Measurements from ENCODE around the gene SCARB2. TPM values are rescaled to one million over a fixed set of nuclear protein-coding genes. Genes with fewer than 3 reads are reported as not detected.
A peak's percentile ranks its signal among the peaks of the same experiment; 100 is the strongest.

SCARB2 gene
- total and polyA plus RNA-seq, 7 donors = 58.5 to 199 (median 109) TPM

GRCh38 chr4:76210452-76210851 lies 3.2 kb downstream of the SCARB2 start:
- no peaks in the 10 kb centered on the region for H3K36me3 ChIP-seq (ENCODE audit: insufficient read depth in 1 of 2, low read depth in 1 of 2)
- H3K9me3 ChIP-seq = no peaks in the 10 kb centered on the region
- peak overlapping the region; percentile 97 for H3K27ac ChIP-seq
- intact Hi-C loops (cut with DNase I) = loop anchor here (5.0 kb wide), 2 partner anchors 63 to 97 kb away; partner anchors contain the start of genes NUP54 (in 1 of the 2) and STBD1 (in 1 of the 2)
- WGBS, 3 donors = 10 to 24% (median 12%) methylated on average over 4 of the region's 4 CpGs
- peak overlapping the region; percentile 95 for H3K4me3 ChIP-seq
- ATAC-seq = no peak
- H3K27me3 ChIP-seq (ENCODE audit: insufficient read depth in 3 of 3, low read length in 2 of 3) = no peaks in the 10 kb centered on the region
- DNase-seq = no peak
- H3K4me1 ChIP-seq = peaks cover 71% of the 10 kb centered on the region
- no peak for TF ChIP-seq CTCF (IDR thresholded peaks at IDR 0.05)

GRCh38 chr4:76209881-76210280 lies 3.7 kb downstream of the SCARB2 start:
- no peak for ATAC-seq
- 32 to 45% (median 33%) methylated on average over 4 of the region's 4 CpGs for WGBS, 3 donors
- H3K4me3 ChIP-seq = peak overlapping the region; percentile 95

GRCh38 chr4:76208005-76208765 lies 5.4 kb downstream of the SCARB2 start:
- H3K27ac ChIP-seq = peak overlapping the region; percentile 97
- no peaks in the 10 kb centered on the region for H3K36me3 ChIP-seq (ENCODE audit: insufficient read depth in 1 of 2, low read depth in 1 of 2)
- H3K4me3 ChIP-seq = peak overlapping the region; percentile 95
- no peak for TF ChIP-seq CTCF (IDR thresholded peaks at IDR 0.05)
- no peaks in the 10 kb centered on the region for H3K9me3 ChIP-seq
- ATAC-seq = peak; percentile 82 to 88 (median 85)
- intact Hi-C loops (cut with DNase I) = loop anchor here in 1 of 2 donors (5.0 kb wide), 1 partner anchor 34 kb away; no protein-coding TSS in a partner anchor
- no peaks in the 10 kb centered on the region for H3K27me3 ChIP-seq (ENCODE audit: insufficient read depth in 3 of 3, low read length in 2 of 3)
- peak; percentile 80 to 88 for DNase-seq
- peaks cover 78% of the 10 kb centered on the region for H3K4me1 ChIP-seq
- WGBS, 3 donors = 9 to 10% (median 9%) methylated on average over 9 of the region's 9 CpGs

More at GRCh38 chr4:76209881-76210280, 3.7 kb downstream of the SCARB2 start:
- no peaks in the 10 kb centered on the region for H3K36me3 ChIP-seq (ENCODE audit: insufficient read depth in 1 of 2, low read depth in 1 of 2)
- H3K27ac ChIP-seq = peak overlapping the region; percentile 97
- peaks cover 71% of the 10 kb centered on the region for H3K4me1 ChIP-seq
- H3K9me3 ChIP-seq = no peaks in the 10 kb centered on the region
- no peaks in the 10 kb centered on the region for H3K27me3 ChIP-seq (ENCODE audit: insufficient read depth in 3 of 3, low read length in 2 of 3)
- TF ChIP-seq CTCF (IDR thresholded peaks at IDR 0.05) = no peak
- no peak for DNase-seq
- intact Hi-C loops (cut with DNase I) = loop anchor here (5.0 kb wide), 3 partner anchors 32 to 97 kb away; partner anchors contain the start of genes NUP54 (in 1 of the 2) and STBD1 (in 1 of the 2)

- no peak for TF ChIP-seq CTCF (IDR thresholded peaks at IDR 0.05)
- H3K36me3 ChIP-seq (ENCODE audit: insufficient read depth in 1 of 2, low read depth in 1 of 2) = no peaks in the 10 kb centered on the region
- ATAC-seq = no peak
- peaks cover 85% of the 10 kb centered on the region for H3K4me1 ChIP-seq
- H3K27ac ChIP-seq = peak overlapping the region; percentile 97
- no peak for DNase-seq
- intact Hi-C loops (cut with DNase I) = loop anchor here in 1 of 2 donors (5.0 kb wide), 1 partner anchor 35 kb away; no protein-coding TSS in a partner anchor
- peak overlapping the region; percentile 95 for H3K4me3 ChIP-seq
- no peaks in the 10 kb centered on the region for H3K9me3 ChIP-seq
- no peaks in the 10 kb centered on the region for H3K27me3 ChIP-seq (ENCODE audit: insufficient read depth in 3 of 3, low read length in 2 of 3)
Observed at GRCh38 chr4:76207549-76207948, 6.1 kb downstream of the SCARB2 start.
